ENCODE results near the gene TRAF2. TPM values are rescaled to one million over a fixed set of nuclear protein-coding genes. Genes with fewer than 3 reads are reported as not detected.

TRAF2 gene
- total and polyA plus RNA-seq, 2 of the 13 experiments (the other 11 are each of a cell fraction or from before 2014, with no cell fraction given): 12.4 to 13.6 TPM

DNA sequence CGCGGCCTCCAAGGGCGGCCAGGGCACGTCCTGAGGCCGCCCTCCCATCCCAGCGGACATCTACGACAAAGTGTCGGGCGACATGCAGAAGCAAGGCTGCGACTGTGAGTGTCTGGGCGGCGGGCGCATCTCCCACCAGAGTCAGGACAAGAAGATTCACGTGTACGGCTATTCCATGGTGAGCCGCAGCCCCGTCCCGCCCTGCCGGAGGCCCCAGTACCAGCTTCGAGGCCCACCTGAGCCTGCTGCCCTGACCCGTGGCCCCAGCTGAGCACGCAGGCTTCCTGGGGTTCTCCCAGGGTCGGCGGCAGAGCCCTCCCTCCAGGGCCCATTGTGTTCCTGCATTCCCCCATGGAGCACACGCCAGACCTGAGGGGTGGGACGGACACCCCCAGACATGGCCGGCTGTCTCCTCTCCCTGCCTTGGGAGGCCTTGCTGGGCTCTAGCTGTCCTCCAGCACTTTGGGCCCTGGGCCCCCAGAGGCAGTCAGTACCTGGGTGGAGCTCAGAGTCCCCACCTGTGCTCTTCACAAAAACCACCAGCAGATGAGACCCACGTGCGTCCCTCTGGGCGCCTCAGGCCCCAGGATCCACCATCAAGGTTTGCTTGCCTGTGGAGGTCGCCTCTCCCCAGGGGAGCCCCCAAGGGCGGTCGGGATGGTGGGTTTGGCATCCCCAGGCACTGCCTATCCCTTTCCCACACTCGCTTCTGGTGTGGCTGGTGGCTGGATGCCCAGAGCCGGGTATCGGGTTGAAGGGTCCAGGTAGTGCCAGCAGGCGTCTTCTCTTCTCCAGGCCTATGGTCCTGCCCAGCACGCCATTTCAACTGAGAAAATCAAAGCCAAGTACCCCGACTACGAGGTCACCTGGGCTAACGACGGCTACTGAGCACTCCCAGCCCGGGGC lies 36.1 kb upstream of the TRAF2 start (continued):
- TF ChIP-seq NONO (IDR thresholded peaks at IDR 0.05) (no peak), NONO (CRISPR knock-in tag; conservative IDR thresholded peaks at IDR 0.05) (no peak), POLR2G (IDR thresholded peaks at IDR 0.05; ENCODE audit: low read depth, low read length) (peak; percentile 65), ZNF556 (CRISPR knock-in tag; IDR thresholded peaks at IDR 0.05; ENCODE audit: borderline replicate concordance) (peak; percentile 37; the same call in 1 of the 2 replicates), ZSCAN30 (CRISPR knock-in tag; IDR thresholded peaks at IDR 0.05) (no peak), ZNF605 (CRISPR knock-in tag; IDR thresholded peaks at IDR 0.05) (peak; percentile 63; the same call in 1 of the 2 replicates), AGO2 (optimal IDR thresholded peaks at IDR 0.05; ENCODE audit: low read depth, low read length) (peak; percentile 43), ZNF33B (CRISPR knock-in tag; IDR thresholded peaks at IDR 0.05) (no peak), EHMT2 (IDR thresholded peaks at IDR 0.05; ENCODE audit: borderline replicate concordance, low read depth, low read length) (no peak), ZNF260 (CRISPR knock-in tag; IDR thresholded peaks at IDR 0.05; ENCODE audit: borderline replicate concordance, low read depth) (no peak), ZNF296 (CRISPR knock-in tag; conservative IDR thresholded peaks at IDR 0.05) (no peak), ZNF572 (CRISPR knock-in tag; IDR thresholded peaks at IDR 0.05) (no peak), RBM22 (optimal IDR thresholded peaks at IDR 0.05; ENCODE audit: low read length) (peak; percentile 45)
- TF ChIP-seq, protein P1, sequence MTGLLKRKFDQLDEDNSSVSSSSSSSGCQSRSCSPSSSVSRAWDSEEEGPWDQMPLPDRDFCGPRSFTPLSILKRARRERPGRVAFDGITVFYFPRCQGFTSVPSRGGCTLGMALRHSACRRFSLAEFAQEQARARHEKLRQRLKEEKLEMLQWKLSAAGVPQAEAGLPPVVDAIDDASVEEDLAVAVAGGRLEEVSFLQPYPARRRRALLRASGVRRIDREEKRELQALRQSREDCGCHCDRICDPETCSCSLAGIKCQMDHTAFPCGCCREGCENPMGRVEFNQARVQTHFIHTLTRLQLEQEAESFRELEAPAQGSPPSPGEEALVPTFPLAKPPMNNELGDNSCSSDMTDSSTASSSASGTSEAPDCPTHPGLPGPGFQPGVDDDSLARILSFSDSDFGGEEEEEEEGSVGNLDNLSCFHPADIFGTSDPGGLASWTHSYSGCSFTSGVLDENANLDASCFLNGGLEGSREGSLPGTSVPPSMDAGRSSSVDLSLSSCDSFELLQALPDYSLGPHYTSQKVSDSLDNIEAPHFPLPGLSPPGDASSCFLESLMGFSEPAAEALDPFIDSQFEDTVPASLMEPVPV (CRISPR knock-in tag; IDR thresholded peaks at IDR 0.05): 0 out of 2 replicates have a peak, but pooled peaks have one; percentile 31
- TF ChIP-seq, protein P2, sequence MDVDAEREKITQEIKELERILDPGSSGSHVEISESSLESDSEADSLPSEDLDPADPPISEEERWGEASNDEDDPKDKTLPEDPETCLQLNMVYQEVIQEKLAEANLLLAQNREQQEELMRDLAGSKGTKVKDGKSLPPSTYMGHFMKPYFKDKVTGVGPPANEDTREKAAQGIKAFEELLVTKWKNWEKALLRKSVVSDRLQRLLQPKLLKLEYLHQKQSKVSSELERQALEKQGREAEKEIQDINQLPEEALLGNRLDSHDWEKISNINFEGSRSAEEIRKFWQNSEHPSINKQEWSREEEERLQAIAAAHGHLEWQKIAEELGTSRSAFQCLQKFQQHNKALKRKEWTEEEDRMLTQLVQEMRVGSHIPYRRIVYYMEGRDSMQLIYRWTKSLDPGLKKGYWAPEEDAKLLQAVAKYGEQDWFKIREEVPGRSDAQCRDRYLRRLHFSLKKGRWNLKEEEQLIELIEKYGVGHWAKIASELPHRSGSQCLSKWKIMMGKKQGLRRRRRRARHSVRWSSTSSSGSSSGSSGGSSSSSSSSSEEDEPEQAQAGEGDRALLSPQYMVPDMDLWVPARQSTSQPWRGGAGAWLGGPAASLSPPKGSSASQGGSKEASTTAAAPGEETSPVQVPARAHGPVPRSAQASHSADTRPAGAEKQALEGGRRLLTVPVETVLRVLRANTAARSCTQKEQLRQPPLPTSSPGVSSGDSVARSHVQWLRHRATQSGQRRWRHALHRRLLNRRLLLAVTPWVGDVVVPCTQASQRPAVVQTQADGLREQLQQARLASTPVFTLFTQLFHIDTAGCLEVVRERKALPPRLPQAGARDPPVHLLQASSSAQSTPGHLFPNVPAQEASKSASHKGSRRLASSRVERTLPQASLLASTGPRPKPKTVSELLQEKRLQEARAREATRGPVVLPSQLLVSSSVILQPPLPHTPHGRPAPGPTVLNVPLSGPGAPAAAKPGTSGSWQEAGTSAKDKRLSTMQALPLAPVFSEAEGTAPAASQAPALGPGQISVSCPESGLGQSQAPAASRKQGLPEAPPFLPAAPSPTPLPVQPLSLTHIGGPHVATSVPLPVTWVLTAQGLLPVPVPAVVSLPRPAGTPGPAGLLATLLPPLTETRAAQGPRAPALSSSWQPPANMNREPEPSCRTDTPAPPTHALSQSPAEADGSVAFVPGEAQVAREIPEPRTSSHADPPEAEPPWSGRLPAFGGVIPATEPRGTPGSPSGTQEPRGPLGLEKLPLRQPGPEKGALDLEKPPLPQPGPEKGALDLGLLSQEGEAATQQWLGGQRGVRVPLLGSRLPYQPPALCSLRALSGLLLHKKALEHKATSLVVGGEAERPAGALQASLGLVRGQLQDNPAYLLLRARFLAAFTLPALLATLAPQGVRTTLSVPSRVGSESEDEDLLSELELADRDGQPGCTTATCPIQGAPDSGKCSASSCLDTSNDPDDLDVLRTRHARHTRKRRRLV (CRISPR knock-in tag; IDR thresholded peaks at IDR 0.05): 0 out of 2 replicates have a peak, but pooled peaks have one; percentile 16
